DMS53 treated with DMSO at 0.1 percent for 48 hours (cell line): ENCODE measurements around the gene PRAME.
"Not testable (repeated sequence)": the region's sequence is repeated elsewhere in the genome, so short reads cannot be mapped to it uniquely, and the experiment has no call there.

Experiments used
- DNase-seq: peaks from one replicate; lab custom pipeline; 2025; ENCODE audit not compliant: unreplicated experiment; lab: John Stamatoyannopoulos, UW

The PRAME gene

DNA sequence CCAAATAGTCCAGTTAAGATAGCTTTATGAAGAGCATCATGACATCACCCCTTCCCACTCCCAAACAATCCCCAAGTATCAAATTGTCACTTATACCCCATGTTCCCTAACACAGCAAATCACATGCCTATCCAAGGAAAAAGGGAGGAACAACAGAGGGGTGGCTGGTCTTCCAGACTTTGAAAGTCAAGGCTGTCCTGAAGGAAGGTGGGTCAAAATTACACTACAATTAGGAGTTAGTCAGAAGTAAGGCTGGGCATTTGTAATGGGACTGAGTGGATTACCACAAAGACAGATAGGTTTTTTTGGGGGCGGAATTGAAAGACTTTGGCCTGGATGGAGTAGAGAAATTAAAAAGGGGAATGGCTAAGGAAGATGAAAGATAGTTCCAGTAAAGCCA is 5.9 kb downstream of the PRAME start:
- no peak for DNase-seq

DNA sequence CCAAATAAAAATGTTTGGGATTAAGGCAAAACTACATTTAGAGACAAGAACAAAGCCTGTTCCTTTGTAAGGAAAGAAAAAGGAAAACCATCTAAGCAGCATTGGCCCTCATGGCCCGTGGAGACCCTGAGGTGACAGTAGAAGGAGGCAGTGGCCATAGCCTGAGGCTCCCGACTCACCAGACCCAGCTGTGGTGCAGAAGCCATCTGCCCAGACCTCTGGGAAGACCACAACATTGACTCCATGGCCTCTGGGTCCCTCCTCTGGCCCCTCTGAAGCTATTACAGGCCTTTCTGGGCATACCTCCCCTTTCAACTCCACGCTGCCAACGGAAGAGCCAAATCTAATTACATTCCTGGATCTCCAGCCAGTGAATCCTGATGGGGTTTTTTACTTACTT is 6.4 kb downstream of the PRAME start:
- no peak for DNase-seq

DNA sequence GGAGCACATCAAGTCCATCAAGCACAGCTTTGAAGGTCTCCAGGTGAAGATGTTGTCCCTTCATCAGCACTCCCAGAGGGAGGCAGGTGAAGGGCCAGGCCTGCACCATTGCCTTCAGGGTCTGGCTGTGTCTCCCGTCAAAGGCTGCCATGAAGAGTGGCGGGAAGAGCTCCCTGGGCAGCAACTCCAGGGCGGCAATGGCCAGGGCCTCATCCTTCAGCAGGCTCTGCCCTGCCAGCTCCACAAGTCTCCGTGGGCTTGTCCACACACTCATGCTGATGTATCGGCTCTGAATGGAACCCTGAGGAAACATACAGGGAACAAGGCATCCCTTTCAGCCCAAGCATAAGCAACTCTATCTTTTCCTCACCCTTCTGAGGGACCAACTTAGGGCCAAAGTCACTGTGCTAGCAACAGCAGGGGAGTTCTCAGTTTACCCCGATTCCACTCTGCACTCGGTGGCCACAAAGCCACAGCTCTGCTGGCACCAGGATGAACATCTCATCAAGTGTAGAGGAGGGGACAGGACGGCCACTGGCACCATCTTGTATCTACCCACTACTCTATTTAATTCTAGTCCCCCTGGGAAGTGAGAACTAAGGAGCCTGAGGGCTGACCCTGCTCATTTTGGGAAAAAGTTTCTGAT is 8.2 kb downstream of the PRAME start:
- DNase-seq, result no peak

DNA sequence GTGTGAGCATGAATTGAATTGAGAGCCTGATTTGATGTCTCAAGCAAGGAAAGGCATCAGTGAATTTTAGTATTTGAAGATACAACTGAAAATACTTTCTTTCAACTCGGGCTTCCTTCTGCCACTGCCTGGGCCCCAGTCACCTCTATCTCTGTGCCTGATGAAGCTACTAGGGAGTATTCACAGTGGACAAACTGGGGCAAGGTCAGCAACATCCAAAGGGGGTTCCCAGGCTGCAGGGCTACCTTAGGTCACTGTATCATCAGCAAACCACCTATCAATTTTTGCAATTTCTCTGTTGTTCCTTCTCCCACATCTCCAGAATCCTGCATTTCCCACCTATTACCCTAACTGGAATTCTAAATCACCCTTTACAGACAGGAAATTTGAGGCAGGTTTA is 10.2 kb downstream of the PRAME start:
- no peak for DNase-seq

DNA sequence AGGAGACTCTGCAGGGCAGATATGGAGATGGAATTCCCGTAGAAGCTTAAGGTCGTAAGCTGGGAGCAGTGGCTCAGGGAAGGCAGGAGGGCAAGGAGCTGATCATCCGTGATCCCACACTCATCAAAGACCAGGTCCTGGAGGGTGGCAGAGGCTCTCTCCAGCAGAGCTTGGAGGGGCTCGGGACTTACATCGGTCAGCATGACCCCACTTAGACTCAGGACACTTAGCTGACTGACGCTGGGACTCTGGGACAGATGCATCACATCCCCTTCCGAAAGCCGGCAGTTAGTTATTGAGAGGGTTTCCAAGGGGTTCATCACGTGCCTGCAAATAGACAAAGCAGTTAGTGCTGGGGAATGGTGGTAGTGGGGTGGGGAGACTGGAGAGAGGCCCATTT is 10.7 kb downstream of the PRAME start:
- no peak for DNase-seq

DNA sequence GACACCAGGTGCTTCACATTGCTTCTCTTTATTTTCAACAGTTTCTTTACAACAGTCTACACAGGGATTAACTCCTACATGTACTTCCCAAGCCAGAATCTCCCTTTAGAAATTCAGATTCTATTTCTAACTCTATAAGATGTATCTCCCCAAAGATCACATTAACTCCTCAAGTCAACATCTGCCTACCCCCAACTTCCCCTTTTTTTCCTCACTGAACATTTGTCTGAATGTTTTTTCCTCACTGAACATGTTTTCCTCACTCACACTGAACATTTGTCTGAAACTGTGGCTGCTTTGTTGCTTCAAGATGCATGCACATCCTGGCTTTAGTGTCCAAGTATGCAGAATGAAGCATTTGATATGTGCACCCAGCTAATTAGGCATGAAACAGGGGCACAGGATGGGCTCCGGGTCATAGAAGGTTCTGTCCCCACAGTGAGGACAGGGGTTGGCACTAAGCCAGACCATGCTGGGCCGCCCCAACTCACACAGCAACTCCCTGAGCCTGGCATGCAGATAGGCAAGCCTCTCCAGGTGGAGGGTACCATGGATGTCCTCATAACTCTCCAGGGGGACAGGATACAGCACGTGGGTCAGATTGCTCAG is 11.3 kb downstream of the PRAME start:
- no peak for DNase-seq

DNA sequence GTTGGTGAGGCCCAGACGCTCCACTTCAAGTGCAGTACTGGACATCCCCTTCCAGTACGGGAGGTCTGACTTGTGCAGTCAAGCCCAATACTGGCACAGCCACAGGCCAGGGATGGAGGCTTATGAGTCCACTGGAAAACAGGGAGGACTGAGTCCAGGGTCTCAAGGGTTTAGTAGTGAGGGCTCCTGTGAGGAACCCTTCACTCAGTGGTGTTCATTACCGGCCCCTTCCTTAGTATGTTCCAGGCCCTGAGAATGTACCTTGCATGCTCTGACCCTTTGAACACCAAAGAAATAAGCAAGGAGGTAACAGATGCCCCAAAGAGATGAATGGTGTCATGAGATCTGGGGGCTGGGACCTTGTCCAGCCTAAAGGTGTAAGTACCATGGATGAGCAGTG is 11.8 kb downstream of the PRAME start:
- no peak for DNase-seq

DNA sequence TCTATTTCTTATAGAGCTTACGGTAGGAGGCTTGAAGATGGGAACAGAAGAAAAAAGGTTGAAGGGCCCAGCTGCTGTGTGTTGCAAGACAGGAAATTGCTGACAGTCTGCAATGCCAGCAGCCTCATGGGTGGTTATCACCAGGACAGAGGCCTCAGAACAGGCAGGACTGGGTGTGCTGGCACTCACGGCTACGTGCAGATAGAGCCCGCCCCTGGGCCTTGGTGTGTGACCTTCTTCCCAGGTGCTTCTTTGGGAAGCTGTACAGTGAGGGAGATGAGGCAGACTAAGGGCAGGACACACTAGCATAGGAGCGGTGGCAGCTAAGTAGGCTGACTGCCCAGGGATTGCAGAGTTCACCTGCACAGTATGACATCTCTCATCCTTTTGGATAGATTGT is 12.6 kb downstream of the PRAME start:
- no peak for DNase-seq

DNA sequence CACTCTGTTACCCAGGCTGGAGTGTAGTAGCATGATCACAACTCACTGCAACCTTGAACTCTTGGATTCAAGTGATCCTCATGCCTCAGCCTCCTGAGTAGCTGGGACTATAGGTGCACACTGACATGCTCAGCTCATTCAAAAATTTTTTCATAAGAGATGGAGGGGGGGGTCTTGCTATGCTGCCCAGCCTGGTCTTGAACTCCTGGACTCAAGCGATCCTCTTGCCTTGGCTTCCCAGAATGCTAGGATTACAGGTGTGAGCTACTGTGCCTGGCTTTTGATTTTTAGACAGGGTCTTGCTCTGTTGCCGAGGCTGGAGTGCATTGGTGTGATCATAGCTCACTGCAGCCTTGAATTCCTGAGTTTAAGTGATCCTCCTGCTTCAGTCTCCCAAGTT is 14.0 kb downstream of the PRAME start:
- no peak for DNase-seq

DNA sequence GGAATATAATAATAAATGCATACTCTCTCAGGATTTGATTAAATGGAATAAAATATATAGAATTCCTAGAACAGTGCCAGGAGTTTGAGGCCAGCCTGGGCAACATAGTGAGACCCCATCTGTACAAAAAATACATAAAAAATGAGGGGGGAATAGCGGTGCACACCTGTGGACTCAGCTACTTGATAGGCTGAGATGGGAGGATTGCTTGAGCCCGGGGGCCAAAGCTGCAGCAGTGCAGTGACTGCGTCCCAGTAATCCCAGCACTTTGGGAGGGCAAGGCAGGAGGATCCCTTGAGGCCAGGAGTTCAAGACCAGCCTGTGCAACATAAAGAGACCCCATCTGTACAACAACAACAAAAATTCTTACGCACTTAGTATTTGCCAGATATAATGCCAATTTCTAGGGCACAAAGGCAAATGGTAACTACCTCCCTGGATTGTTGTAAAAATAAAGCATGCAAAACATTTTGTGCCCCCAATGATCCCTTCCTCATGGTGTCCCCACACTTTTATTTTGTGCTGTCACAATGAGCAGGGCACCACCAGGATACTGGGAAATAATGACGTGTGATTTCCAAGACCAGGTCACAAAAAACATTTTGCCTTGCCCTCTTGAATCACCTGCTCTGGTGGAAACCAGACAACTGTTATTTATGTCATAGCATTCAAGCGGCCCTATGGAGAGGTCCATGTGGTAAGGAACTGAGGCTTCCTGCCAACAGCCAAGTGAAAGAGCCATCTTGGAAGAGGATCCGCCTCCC is 20.7 kb downstream of the PRAME start:
- DNase-seq, result no peak

DNA sequence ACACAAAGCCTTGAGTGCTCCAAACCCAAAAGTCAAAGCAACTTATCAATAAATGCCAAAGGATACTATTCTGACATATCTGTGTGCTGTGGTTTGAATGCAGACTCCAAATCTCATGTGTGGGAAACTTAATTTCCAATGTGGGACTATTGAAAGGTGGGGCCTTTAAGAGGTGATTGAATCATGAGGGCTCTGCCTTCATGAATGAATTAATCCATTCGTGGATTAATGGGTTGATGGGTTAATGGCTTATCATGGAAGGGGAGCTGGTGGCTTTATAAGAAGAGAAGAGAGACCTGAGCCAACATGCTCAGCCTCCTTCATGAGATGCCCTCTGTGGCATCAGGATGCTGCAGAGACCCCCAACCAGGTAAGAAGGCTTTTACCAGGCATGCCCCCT is 22.1 kb downstream of the PRAME start:
- no peak for DNase-seq

DNA sequence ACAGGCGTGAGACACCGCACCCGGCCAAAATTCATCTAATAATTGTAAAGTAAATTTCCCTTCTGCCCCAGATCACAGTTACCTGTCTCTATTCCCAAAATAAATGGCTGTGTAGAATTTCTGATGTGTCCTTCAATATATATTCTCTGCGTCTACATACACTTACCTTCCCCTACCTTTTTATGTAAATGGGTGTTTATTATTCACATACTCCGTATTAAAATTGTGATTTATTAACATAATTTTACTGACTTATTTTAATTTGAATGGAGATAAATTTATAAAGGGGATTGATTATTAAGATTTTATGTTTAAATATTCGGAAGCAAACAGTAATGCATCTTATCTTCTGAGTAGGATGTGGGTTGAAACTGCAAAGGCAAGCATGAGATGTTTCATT is 22.6 kb downstream of the PRAME start:
- no peak for DNase-seq

DNA sequence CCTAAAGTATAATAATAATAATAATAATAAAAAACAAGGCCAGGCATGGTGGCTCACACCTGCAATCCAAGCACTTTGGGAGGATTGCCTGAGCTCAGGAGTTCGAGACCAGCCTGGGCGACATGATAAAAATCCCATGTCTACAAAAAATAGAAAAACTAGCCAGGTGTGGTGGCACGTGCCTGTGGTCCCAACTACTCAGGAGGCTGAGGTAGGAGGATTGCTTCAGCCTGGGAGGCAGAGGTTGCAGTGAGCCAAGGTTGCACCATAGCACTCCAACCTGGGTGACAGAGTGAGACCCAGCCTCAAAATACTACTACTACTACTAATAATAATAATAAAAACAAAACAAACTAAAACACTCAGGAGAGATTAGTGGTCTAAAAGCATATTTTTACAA is 23.4 kb downstream of the PRAME start:
- no peak for DNase-seq

DNA sequence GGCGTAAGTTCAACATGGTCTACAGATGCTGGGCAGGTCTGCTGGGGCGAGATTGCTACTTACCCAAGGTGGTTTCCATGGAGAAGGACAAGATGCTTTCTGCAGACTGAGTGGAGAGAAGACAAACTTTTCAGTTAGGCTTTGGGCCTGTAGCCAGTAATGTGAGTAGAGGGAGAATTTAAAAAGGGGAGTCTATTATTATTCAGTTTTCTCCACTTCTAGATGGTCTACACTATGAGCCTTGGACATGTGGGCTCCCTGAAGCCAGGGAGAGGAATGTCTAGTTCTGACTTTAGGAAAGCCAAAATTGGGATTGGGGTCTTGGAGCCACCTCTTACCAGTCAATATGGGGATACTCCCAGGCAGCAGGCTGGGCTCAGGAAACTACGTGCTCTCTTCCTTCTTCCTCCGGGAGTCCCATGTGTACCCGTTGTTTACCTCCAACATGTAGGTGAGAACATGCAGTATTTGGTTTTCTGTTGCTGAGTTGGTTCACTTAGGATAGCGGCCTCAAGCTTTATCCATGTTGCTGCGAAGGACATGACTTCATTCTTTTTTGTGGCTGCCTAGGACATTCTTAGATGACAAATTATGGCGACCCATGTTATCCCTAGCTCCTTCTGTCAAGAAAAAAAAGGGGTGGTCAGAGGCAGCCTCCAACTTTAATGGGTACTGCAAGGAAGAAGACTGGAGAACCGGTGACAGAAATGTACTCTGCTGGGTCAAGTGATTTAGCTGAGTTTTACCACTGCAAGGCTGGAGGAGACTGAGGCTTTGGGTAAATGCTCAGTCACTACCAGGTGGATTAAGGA is 24.3 kb downstream of the PRAME start:
- DNase-seq, result no peak

DNA sequence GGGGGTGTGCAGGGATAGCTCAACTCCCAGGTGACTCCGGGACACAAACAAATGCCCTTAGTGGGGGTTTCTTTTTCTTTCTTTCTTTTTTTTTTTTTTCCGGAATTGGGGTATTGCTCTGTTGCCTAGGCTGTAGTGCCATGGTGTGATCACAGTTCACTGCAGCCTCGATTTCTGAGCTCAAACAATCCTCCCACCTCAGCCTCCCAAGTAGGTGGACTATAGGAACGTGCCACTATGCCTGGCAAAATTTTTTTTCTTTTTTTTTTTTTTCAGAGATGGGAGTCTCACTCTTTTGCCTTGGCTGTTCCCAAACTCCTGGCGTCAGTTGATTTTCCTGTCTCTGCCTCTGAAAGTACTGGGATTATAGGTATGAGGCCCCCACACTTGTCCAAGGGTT is 25.2 kb downstream of the PRAME start:
- no peak for DNase-seq

DNA sequence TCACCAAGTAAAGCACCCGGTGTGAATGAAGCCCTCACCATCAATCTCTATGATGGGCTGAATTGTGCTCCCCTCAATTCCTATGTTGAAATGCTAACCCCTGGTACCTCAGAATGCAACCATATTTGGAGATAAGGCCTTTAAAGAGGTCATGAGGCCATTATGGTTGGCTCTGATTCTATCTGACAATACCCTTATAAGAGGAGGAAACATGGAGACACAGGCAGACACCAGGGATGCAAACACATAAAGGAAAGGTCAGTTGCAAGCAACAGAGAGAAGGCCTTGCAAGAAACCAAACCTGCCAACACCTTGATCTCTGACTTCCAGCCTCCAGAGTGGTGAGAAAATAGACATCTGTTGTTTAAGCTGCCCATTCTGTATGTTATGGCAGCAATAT is 25.6 kb downstream of the PRAME start:
- no peak for DNase-seq

DNA sequence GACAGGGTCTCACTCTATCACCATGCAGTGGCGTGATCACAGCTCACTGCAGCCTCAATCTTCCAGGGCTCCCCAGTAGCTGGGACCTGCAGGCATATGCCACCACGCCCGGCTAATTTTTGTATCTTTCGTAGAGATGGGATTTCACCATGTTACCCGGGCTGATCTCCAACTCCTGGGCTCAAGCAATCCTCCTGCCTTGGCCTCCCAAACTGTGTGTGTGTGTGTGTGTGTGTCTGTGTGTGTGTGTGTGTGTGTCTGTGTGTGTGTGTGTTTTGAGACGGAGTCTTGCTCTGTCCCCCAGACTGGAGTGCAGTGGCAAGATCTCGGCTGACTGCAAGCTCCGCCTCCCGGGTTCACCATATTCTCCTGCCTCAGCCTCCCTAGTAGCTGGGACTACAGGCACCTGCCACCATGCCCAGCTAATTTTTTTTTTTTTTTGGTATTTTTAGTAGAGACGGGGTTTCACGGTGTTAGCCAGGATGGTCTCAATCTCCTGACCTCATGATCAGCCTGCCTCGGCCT is 26.5 kb downstream of the PRAME start:
- not testable (repeated sequence) for DNase-seq

DNA sequence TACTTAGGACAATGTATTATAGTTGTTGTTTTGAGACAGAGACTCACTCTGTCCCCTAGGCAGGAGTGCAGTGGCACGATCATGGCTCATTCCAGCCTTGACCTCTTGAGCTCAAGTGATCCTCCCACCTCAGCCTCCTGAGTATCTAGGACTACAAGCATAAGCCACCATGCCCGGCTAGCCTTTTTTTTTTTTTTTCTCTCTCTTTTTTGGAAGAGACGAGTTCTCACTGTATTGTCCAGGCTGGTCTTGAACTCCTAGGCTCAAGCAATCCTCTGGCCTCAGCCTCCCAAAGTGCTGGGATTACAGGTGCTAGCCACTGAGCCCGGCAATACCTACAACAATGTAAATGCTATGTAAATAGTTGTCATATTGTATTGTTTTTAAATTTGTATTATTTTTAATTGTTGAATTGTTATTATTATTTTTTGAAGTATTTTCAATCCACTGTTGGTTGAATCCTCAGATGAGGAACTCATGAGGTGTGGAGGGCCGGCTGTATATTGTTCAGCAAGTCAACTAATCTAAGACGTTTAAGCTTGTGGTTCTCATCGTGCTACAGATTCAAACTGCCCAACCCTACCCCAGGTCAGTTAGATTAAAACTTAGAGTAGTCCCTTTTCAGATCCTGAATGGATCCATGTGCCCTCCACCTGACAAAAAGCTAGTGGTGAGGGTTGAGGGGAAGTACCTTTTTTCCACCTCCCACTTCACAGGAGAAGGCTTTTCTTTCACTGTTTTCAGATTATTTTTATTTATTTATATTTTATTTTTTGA is 27.1 kb downstream of the PRAME start:
- DNase-seq, result no peak

DNA sequence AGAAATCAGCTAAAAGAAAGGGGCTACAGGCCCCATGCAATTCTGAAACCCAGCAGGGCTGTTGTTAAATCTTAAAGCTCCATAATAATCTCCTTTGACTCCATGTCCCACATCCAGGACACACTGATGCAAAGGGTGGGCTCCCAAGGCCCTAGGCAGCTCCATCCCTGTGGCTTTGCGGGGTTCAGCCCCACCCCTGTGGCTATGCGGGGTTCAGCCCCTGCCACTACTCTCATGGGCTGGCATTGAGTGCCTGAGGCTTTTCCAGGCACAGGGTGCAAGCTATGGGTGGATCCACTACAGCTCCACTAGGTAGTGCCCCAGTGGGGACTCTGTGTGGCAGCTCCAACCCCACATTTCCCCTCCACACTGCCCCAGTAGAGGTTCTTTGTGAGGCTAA is 30.3 kb downstream of the PRAME start:
- DNase-seq, result no peak

DNA sequence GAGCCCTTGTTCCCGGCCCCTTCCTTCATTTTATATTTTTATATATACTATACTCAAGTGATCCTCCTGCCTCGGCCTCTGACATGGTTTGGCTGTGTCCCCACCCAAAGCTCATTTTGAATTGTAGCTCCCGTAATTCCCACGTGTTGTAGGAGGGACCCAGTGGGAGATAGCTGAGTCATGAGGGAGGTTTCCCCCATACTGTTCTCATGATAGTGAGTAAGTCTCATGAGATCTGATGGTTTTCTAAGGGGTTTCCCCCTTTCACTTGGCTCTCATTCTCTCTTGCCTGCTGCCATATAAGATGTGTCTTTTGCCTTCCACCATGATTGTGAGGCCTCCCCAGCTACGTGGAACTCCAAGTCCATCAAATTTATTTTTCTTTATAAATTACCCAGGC is 31.8 kb downstream of the PRAME start:
- DNase-seq, result no peak
